Measurements from ENCODE around the gene AXL.
"Not testable (repeated sequence)": the region's sequence is repeated elsewhere in the genome, so short reads cannot be mapped to it uniquely, and the experiment has no call there.

AXL gene

GRCh38 chr19:41278478-41278877 is 59.5 kb downstream of the AXL start:
- DNase-seq = no peak

- DNase-seq = no peak
Measured at GRCh38 chr19:41288673-41289530, 69.9 kb downstream of the AXL start.

- DNase-seq = not testable (repeated sequence)
Measured at GRCh38 chr19:41289814-41290213, 70.8 kb downstream of the AXL start.

GRCh38 chr19:41294393-41294792 is 75.4 kb downstream of the AXL start:
- no peak for DNase-seq

GRCh38 chr19:41295499-41295898 is 76.5 kb downstream of the AXL start:
- DNase-seq = no peak

GRCh38 chr19:41296433-41296871 is 77.4 kb downstream of the AXL start:
- DNase-seq = no peak

- DNase-seq = no peak
Measured at GRCh38 chr19:41297628-41298347, 78.8 kb downstream of the AXL start.

- DNase-seq = peak; percentile 95
Measured at GRCh38 chr19:41298348-41298964, 79.4 kb downstream of the AXL start.

- DNase-seq = peak; percentile 54
Measured at GRCh38 chr19:41299046-41299754, 80.2 kb downstream of the AXL start.

GRCh38 chr19:41299755-41300089 is 80.7 kb downstream of the AXL start:
- peak; percentile 79 for DNase-seq

GRCh38 chr19:41300555-41300954 is 81.5 kb downstream of the AXL start:
- DNase-seq = no peak

- DNase-seq = peak; percentile 35
Measured at GRCh38 chr19:41302624-41303351, 83.8 kb downstream of the AXL start.

- no peak for DNase-seq
Measured at GRCh38 chr19:41303954-41304353, 84.9 kb downstream of the AXL start.

- no peak for DNase-seq
Measured at GRCh38 chr19:41304706-41305483, 85.9 kb downstream of the AXL start.

- no peak for DNase-seq
Measured at GRCh38 chr19:41305927-41306793, 87.1 kb downstream of the AXL start.

GRCh38 chr19:41307090-41307875 is 88.3 kb downstream of the AXL start:
- DNase-seq = no peak

- peak; percentile 64 for DNase-seq
Measured at GRCh38 chr19:41307954-41308449, 89.0 kb downstream of the AXL start.

- peak; percentile 94 for DNase-seq
Measured at GRCh38 chr19:41308450-41309179, 89.6 kb downstream of the AXL start.

Measured in femur (tissue), 1 donor.